PFSK-1 (cell line): ENCODE measurements around the gene TCF12.

Experiments
- FOXP2 ChIP-seq: optimal IDR thresholded peaks from 2 replicates; pipeline ENCODE3; 2011; ENCODE audit warnings: borderline replicate concordance, control low read depth, inconsistent platforms; ENCODE audit not compliant: insufficient read depth; ENCODE audit errors: extremely low read length, extremely low read depth
- POLR2AphosphoS5 ChIP-seq: IDR thresholded peaks from 2 replicates; pipeline ENCODE4 v1.6.1; 2012; ENCODE audit warnings: low read depth, mild to moderate bottlenecking, control low read depth, low read length, moderate library complexity
- REST ChIP-seq, 2 experiments: IDR thresholded peaks; 2 replicates each; pipeline versions ENCODE4 v1.6.1 to v1.8.0; 2011 to 2012; ENCODE audit warnings: low read depth in 2 of 2, low read length in 2 of 2, control low read depth in 1 of 2, inconsistent platforms in 1 of 2, mild to moderate bottlenecking in 1 of 2, moderate library complexity in 1 of 2; ENCODE audit not compliant: insufficient read depth in 1 of 2
- SIN3A ChIP-seq: IDR thresholded peaks from 2 replicates; pipeline ENCODE4 v1.6.1; 2012; ENCODE audit warnings: mild to moderate bottlenecking, low read length, moderate library complexity, borderline replicate concordance; ENCODE audit not compliant: insufficient read depth
- TAF1 ChIP-seq: IDR thresholded peaks from 2 replicates; pipeline ENCODE4 v1.6.1; 2012; ENCODE audit warnings: low read length, control low read depth, borderline replicate concordance; ENCODE audit not compliant: insufficient read depth

The TCF12 gene

GRCh38 chr15:57272771-57273357 lies 354.4 kb downstream of the TCF12 start:
- TF ChIP-seq POLR2AphosphoS5: no peak
- no peak for TF ChIP-seq TAF1
- TF ChIP-seq SIN3A: no peak
- TF ChIP-seq REST (IDR thresholded peaks at IDR 0.05; ENCODE audit: insufficient read depth in 1 of 2, low read depth in 2 of 2, low read length in 2 of 2): no peak
- TF ChIP-seq FOXP2: no peak

GRCh38 chr15:57273402-57273801 lies 355.0 kb downstream of the TCF12 start:
- TF ChIP-seq SIN3A (no peak), TAF1 (no peak), FOXP2 (no peak), POLR2AphosphoS5 (no peak), REST (IDR thresholded peaks at IDR 0.05; ENCODE audit: insufficient read depth in 1 of 2, low read depth in 2 of 2, low read length in 2 of 2) (no peak)

- TF ChIP-seq FOXP2 (no peak), POLR2AphosphoS5 (no peak), TAF1 (no peak), REST (IDR thresholded peaks at IDR 0.05; ENCODE audit: insufficient read depth in 1 of 2, low read depth in 2 of 2, low read length in 2 of 2) (no peak), SIN3A (no peak)
Measured at GRCh38 chr15:57278439-57278838, 360.0 kb downstream of the TCF12 start.

GRCh38 chr15:57280464-57280863 lies 362.0 kb downstream of the TCF12 start:
- no peak for TF ChIP-seq TAF1
- TF ChIP-seq SIN3A: no peak
- TF ChIP-seq FOXP2: no peak
- no peak for TF ChIP-seq POLR2AphosphoS5
- no peak for TF ChIP-seq REST (IDR thresholded peaks at IDR 0.05; ENCODE audit: insufficient read depth in 1 of 2, low read depth in 2 of 2, low read length in 2 of 2)

- no peak for TF ChIP-seq SIN3A
- TF ChIP-seq FOXP2: no peak
- no peak for TF ChIP-seq TAF1
- no peak for TF ChIP-seq POLR2AphosphoS5
- no peak for TF ChIP-seq REST (IDR thresholded peaks at IDR 0.05; ENCODE audit: insufficient read depth in 1 of 2, low read depth in 2 of 2, low read length in 2 of 2)
Measured at GRCh38 chr15:57281321-57281720, 362.9 kb downstream of the TCF12 start.
